MM.1S (cell line): ENCODE results near the gene SIK2.

Experiments used
- DNase-seq: peaks from one replicate; pipeline ENCODE4 v3.0.0-alpha.2; 2015
- H2AFZ ChIP-seq: fragments of 300-600 bp; sonication (generic); 2 replicates; pipeline ENCODE4 v1.6.0; 2016; ENCODE audit warnings: antibody characterized with exemption, low read length
- H3F3A ChIP-seq: fragments of 300-600 bp; sonication (generic); 2 replicates; pipeline ENCODE4 v1.6.1; 2016; ENCODE audit warnings: mild to moderate bottlenecking, antibody characterized with exemption, low read length, moderate library complexity, mixed read lengths; ENCODE audit not compliant: insufficient read depth
- H3K27ac ChIP-seq: fragments of 300-600 bp; sonication (generic); 2 replicates; pipeline ENCODE4 v1.5.1; 2016; ENCODE audit warnings: mild to moderate bottlenecking, low read length
- H3K27me3 ChIP-seq: fragments of 300-600 bp; sonication (generic); replicated peaks from 2 replicates; pipeline ENCODE4 v1.6.0; 2016; ENCODE audit warnings: low read length; ENCODE audit not compliant: insufficient read depth
- H3K36me3 ChIP-seq: fragments of 300-600 bp; sonication (generic); replicated peaks from 2 replicates; pipeline ENCODE4 v1.6.1; 2016; ENCODE audit warnings: mild to moderate bottlenecking, low read length, mixed read lengths; ENCODE audit not compliant: insufficient read depth
- H3K4me1 ChIP-seq: fragments of 300-600 bp; sonication (generic); 2 replicates; pipeline ENCODE4 v1.6.1; 2016; ENCODE audit warnings: low read length, mixed read lengths
- H3K4me2 ChIP-seq: fragments of 300-600 bp; sonication (generic); 2 replicates; pipeline ENCODE4 v1.6.0; 2016; ENCODE audit warnings: low read depth, low read length
- H3K4me3 ChIP-seq: fragments of 300-600 bp; sonication (generic); 2 replicates; pipeline ENCODE4 v1.5.1; 2016; ENCODE audit warnings: low read length, mixed read lengths
- H3K79me2 ChIP-seq: fragments of 300-600 bp; sonication (generic); 2 replicates; pipeline ENCODE4 v1.6.1; 2016; ENCODE audit warnings: mixed run types, low read length, mixed read lengths
- H3K9ac ChIP-seq: fragments of 300-600 bp; sonication (generic); 2 replicates; pipeline ENCODE4 v1.6.1; 2016; ENCODE audit warnings: low read length, mixed read lengths
- H3K9me2 ChIP-seq: fragments of 300-600 bp; sonication (generic); replicated peaks from 2 replicates; pipeline ENCODE4 v1.6.1; 2016; ENCODE audit warnings: mild to moderate bottlenecking, low read length, mixed read lengths; ENCODE audit not compliant: insufficient read depth
- H3K9me3 ChIP-seq: fragments of 300-600 bp; sonication (generic); replicated peaks from 2 replicates; pipeline ENCODE4 v1.6.1; 2016; ENCODE audit warnings: mild to moderate bottlenecking, low read length, mixed read lengths; ENCODE audit not compliant: insufficient read depth
- H4K20me1 ChIP-seq: fragments of 300-600 bp; sonication (generic); 2 replicates; pipeline ENCODE4 v1.6.1; 2016; ENCODE audit warnings: mild to moderate bottlenecking, low read length, moderate library complexity, mixed read lengths; ENCODE audit not compliant: insufficient read depth
- EZH2 ChIP-seq: fragments of 300-600 bp; sonication (generic); optimal IDR thresholded peaks from 2 replicates; pipeline ENCODE3; 2017; ENCODE audit warnings: low read depth, mild to moderate bottlenecking, antibody characterized with exemption, low read length, mixed read lengths
- EZH2phosphoT487 ChIP-seq: fragments of 300-600 bp; sonication (generic); IDR thresholded peaks from 2 replicates; pipeline ENCODE4 v1.6.1; 2018; ENCODE audit warnings: antibody characterized with exemption, low read length
- TF ChIP-seq, protein P1 (sequence below): fragments of 300-600 bp; sonication (generic); IDR thresholded peaks from 2 replicates; pipeline ENCODE4 v1.5.1; 2016; ENCODE audit warnings: antibody characterized with exemption, low read length, mixed read lengths

The SIK2 gene

DNA sequence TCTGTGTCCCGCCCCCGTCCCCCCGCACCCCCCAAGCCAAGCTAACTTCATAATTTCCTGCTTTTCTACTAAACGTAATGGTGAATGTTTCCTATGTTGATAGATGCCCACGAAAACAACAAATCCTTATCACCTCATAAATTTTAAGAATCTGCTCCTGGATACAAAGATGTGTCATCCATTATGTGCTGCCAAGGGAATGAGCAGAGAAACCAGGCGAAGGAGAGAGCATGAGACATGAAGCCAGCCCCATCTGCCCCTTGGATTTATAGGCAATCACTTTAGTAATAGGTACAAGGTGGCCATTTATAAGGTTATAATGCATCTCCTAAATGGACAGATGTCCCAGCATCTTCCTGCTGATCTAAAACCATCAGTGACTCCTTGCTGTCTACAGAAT, 31.5 kb upstream of the SIK2 start:
- Histone ChIP-seq H3K4me3 (no peak overlapping the region), H3K4me2 (no peak overlapping the region), H3K9me3 (no peaks in the 10 kb centered on the region), H3F3A (no peaks in the 10 kb centered on the region), H2AFZ (no peak overlapping the region), H3K4me1 (no peaks in the 10 kb centered on the region), H3K27me3 (no peaks in the 10 kb centered on the region), H3K79me2 (no peaks in the 10 kb centered on the region), H3K9me2 (no peaks in the 10 kb centered on the region), H3K36me3 (no peaks in the 10 kb centered on the region), H3K9ac (no peak overlapping the region), H3K27ac (no peak overlapping the region), H4K20me1 (no peaks in the 10 kb centered on the region)
- DNase-seq: no peak
- TF ChIP-seq EZH2 (no peak), EZH2phosphoT487 (no peak)
- TF ChIP-seq, protein P1, sequence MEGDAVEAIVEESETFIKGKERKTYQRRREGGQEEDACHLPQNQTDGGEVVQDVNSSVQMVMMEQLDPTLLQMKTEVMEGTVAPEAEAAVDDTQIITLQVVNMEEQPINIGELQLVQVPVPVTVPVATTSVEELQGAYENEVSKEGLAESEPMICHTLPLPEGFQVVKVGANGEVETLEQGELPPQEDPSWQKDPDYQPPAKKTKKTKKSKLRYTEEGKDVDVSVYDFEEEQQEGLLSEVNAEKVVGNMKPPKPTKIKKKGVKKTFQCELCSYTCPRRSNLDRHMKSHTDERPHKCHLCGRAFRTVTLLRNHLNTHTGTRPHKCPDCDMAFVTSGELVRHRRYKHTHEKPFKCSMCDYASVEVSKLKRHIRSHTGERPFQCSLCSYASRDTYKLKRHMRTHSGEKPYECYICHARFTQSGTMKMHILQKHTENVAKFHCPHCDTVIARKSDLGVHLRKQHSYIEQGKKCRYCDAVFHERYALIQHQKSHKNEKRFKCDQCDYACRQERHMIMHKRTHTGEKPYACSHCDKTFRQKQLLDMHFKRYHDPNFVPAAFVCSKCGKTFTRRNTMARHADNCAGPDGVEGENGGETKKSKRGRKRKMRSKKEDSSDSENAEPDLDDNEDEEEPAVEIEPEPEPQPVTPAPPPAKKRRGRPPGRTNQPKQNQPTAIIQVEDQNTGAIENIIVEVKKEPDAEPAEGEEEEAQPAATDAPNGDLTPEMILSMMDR: no peak

GRCh38 chr11:111571829-111572501, 30.3 kb upstream of the SIK2 start:
- Histone ChIP-seq H4K20me1 (no peaks in the 10 kb centered on the region), H3F3A (no peaks in the 10 kb centered on the region), H2AFZ (no peak overlapping the region), H3K4me1 (no peaks in the 10 kb centered on the region), H3K79me2 (no peaks in the 10 kb centered on the region), H3K9me3 (no peaks in the 10 kb centered on the region), H3K4me2 (no peak overlapping the region), H3K4me3 (no peak overlapping the region), H3K9ac (no peak overlapping the region), H3K9me2 (no peaks in the 10 kb centered on the region), H3K36me3 (no peaks in the 10 kb centered on the region), H3K27me3 (no peaks in the 10 kb centered on the region), H3K27ac (no peak overlapping the region)
- TF ChIP-seq EZH2 (no peak), EZH2phosphoT487 (no peak)
- TF ChIP-seq, protein P1: no peak
- DNase-seq: no peak

- no peaks in the 10 kb centered on the region for H3F3A ChIP-seq
- H3K27ac ChIP-seq: no peak overlapping the region
- H3K9ac ChIP-seq: no peak overlapping the region
- no peaks in the 10 kb centered on the region for H3K9me2 ChIP-seq
- no peak overlapping the region for H3K4me2 ChIP-seq
- no peak overlapping the region for H2AFZ ChIP-seq
- no peak for TF ChIP-seq EZH2phosphoT487
- TF ChIP-seq, protein P1: no peak
- no peak for TF ChIP-seq EZH2
- no peaks in the 10 kb centered on the region for H4K20me1 ChIP-seq
- no peaks in the 10 kb centered on the region for H3K27me3 ChIP-seq
- H3K9me3 ChIP-seq: no peaks in the 10 kb centered on the region
- DNase-seq: no peak
- no peak overlapping the region for H3K4me3 ChIP-seq
- no peaks in the 10 kb centered on the region for H3K4me1 ChIP-seq
- no peaks in the 10 kb centered on the region for H3K79me2 ChIP-seq
- no peaks in the 10 kb centered on the region for H3K36me3 ChIP-seq
These were observed 29.7 kb upstream of the SIK2 start for GRCh38 chr11:111572581-111572980.
